Measurements from ENCODE around the gene PRPF40A. TPM values are rescaled to one million over a fixed set of nuclear protein-coding genes. Genes with fewer than 3 reads are reported as not detected.

PRPF40A gene
- total and polyA plus RNA-seq, 2 of the 8 experiments (the other 6 are each of a cell fraction or from before 2014, with no cell fraction given): 85.5 to 176 TPM

DNA sequence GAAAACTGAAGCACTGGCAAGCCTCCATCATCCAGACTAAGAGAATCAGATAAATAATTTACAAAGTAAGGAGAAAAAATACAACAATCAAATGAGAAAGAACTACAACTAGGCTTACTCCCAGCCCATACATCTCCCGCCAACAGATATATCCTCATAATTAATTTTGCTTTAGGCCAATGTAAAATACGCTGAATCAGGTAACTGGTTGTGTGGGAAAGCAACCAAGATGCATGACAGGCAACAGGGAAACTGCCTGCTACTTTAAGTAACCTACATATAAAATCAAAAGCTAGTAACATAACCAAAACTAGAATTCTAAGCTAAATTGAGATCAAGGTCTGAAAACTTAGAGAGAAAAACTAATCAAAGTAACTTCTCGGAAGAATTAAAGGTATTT lies 21.5 kb downstream of the PRPF40A start:
- H3K18ac ChIP-seq (ENCODE audit: extremely low read depth, low read length): no peak overlapping the region
- H3K36me3 ChIP-seq (ENCODE audit: control insufficient read depth in 2 of 4, insufficient read depth in 4 of 4, low read length in 3 of 4): peaks cover 2 to 29% (median 9%) of the 10 kb centered on the region in 4 experiments; a peak in 6 of 8 replicates
- no peak for FAIRE-seq
- peak overlapping the region; percentile 16 for H3K56ac ChIP-seq (replicated peaks; ENCODE audit: insufficient read length, low read depth, low read length)
- ChIA-PET CTCF (ENCODE audit: partially characterized antibody) (no interaction called here), POLR2A (ENCODE audit: partially characterized antibody) (interaction anchor here (1.8 to 2.0 kb wide), 2 partner anchors 11 to 21 kb away, joined by 5 to 10 read pairs; partner anchors contain the start of gene PRPF40A)
- no peak for DNase-seq (ENCODE audit: low read depth in 1 of 2, low spot score in 2 of 2)
- no peaks in the 10 kb centered on the region for H3K79me1 ChIP-seq (ENCODE audit: low read depth, low read length)
- no peaks in the 10 kb centered on the region for H3K27me3 ChIP-seq (replicated peaks in 1 of 4; ENCODE audit: control insufficient read depth in 3 of 4, extremely low read depth in 1 of 4, insufficient read depth in 3 of 4, low read length in 3 of 4)
- H3K9me3 ChIP-seq (ENCODE audit: insufficient read depth in 2 of 2, low read depth in 1 of 2, low read length in 1 of 2): no peaks in the 10 kb centered on the region
- H3K23me2 ChIP-seq (ENCODE audit: low read depth, low read length): no peaks in the 10 kb centered on the region
- no peak overlapping the region for H4K91ac ChIP-seq (replicated peaks; ENCODE audit: insufficient read length, low read length)
- no peak overlapping the region for H3K14ac ChIP-seq (ENCODE audit: insufficient read length)
- H4K5ac ChIP-seq (ENCODE audit: insufficient read length, low read depth, low read length): no peak overlapping the region
- no peak overlapping the region for H2BK12ac ChIP-seq (ENCODE audit: low read depth, low read length)
- peaks cover 4% of the 10 kb centered on the region in 2 experiments for H4K20me1 ChIP-seq (replicated peaks in 1 of 2; ENCODE audit: control insufficient read depth in 1 of 2, insufficient read depth in 2 of 2, low read length in 2 of 2)
- 92% methylated on average over 3 of the region's 3 CpGs; no CpG with 5 or more reads in 1 of the 2 experiments for WGBS, 2 experiments (ENCODE audit: extremely low coverage in 1 of 2, insufficient coverage in 1 of 2, insufficient read length in 1 of 2, insufficient replicate concordance in 2 of 2, low coverage in 1 of 2, low lambda C conversion rate in 2 of 2, missing lambda C conversion rate in 1 of 2)
- H2BK20ac ChIP-seq (ENCODE audit: low read length): no peak overlapping the region
- H3K4ac ChIP-seq (replicated peaks; ENCODE audit: insufficient read length, low read depth, low read length): no peak overlapping the region
- H3K9ac ChIP-seq (replicated peaks in 1 of 4; ENCODE audit: extremely low read depth in 1 of 4, low read depth in 3 of 4, low read length in 3 of 4): no peak overlapping the region
- TF ChIP-seq SP2 (IDR thresholded peaks at IDR 0.05; ENCODE audit: low read length) (no peak), KDM1A (IDR thresholded peaks at IDR 0.05; ENCODE audit: borderline replicate concordance, low read length) (no peak), SP4 (IDR thresholded peaks at IDR 0.05; ENCODE audit: low read length) (no peak), SAP30 (IDR thresholded peaks at IDR 0.05; ENCODE audit: insufficient read depth, insufficient replicate concordance, low read length) (no peak)
- TF ChIP-seq, protein P1, sequence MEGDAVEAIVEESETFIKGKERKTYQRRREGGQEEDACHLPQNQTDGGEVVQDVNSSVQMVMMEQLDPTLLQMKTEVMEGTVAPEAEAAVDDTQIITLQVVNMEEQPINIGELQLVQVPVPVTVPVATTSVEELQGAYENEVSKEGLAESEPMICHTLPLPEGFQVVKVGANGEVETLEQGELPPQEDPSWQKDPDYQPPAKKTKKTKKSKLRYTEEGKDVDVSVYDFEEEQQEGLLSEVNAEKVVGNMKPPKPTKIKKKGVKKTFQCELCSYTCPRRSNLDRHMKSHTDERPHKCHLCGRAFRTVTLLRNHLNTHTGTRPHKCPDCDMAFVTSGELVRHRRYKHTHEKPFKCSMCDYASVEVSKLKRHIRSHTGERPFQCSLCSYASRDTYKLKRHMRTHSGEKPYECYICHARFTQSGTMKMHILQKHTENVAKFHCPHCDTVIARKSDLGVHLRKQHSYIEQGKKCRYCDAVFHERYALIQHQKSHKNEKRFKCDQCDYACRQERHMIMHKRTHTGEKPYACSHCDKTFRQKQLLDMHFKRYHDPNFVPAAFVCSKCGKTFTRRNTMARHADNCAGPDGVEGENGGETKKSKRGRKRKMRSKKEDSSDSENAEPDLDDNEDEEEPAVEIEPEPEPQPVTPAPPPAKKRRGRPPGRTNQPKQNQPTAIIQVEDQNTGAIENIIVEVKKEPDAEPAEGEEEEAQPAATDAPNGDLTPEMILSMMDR (IDR thresholded peaks at IDR 0.05; ENCODE audit: control extremely low read depth in 1 of 3, insufficient read depth in 1 of 3, low read depth in 1 of 3, low read length in 3 of 3): no peak
- TF ChIP-seq, protein P2, sequence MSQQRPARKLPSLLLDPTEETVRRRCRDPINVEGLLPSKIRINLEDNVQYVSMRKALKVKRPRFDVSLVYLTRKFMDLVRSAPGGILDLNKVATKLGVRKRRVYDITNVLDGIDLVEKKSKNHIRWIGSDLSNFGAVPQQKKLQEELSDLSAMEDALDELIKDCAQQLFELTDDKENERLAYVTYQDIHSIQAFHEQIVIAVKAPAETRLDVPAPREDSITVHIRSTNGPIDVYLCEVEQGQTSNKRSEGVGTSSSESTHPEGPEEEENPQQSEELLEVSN (IDR thresholded peaks at IDR 0.05): no peak
- no peak overlapping the region for H3K23ac ChIP-seq (ENCODE audit: insufficient read length)
- H2BK15ac ChIP-seq (ENCODE audit: low read length): no peak overlapping the region
- H3K4me2 ChIP-seq (ENCODE audit: insufficient read depth in 1 of 2, low read depth in 2 of 2, low read length in 2 of 2): no peak overlapping the region
- peaks cover 2 to 79% of the 10 kb centered on the region in 2 experiments; a peak in 3 of 4 replicates for H3K79me2 ChIP-seq (ENCODE audit: control insufficient read depth in 1 of 2, insufficient read depth in 2 of 2, low read length in 2 of 2)
- no peak overlapping the region for H3K4me3 ChIP-seq (ENCODE audit: extremely low read depth in 1 of 4, insufficient read depth in 2 of 4, low read depth in 3 of 4, low read length in 4 of 4)
- H3K27ac ChIP-seq (ENCODE audit: low read depth, low read length): no peak overlapping the region
- no peak overlapping the region for H2AK5ac ChIP-seq (ENCODE audit: low read depth, low read length)
- no peak overlapping the region for H2BK5ac ChIP-seq (ENCODE audit: low read depth, low read length)
- no peak overlapping the region for H2BK120ac ChIP-seq (replicated peaks; ENCODE audit: low read depth, low read length)
- no peaks in the 10 kb centered on the region for H3K4me1 ChIP-seq (replicated peaks in 1 of 4; ENCODE audit: control insufficient read depth in 3 of 4, insufficient read depth in 4 of 4, low read length in 3 of 4)
- no peak overlapping the region for H4K8ac ChIP-seq (ENCODE audit: extremely low read depth, insufficient read depth, low read length)
- no peak overlapping the region for H2AFZ ChIP-seq (ENCODE audit: low read length)

Data from H1 (cell line).